GM19324 (cell line): ENCODE measurements around the gene STK16.
A peak's percentile ranks its signal among the peaks of the same experiment; 100 is the strongest.
"Not testable (repeated sequence)": the region's sequence is repeated elsewhere in the genome, so short reads cannot be mapped to it uniquely, and the experiment has no call there.

Experiments used
- ATAC-seq: cut with Tn5 transposase; IDR thresholded peaks from one replicate; pipeline ENCODE4 v1.9.1; 2021; ENCODE audit warnings: mild to moderate bottlenecking, moderate library complexity; ENCODE audit not compliant: unreplicated experiment, low FRiP score

The STK16 gene

DNA sequence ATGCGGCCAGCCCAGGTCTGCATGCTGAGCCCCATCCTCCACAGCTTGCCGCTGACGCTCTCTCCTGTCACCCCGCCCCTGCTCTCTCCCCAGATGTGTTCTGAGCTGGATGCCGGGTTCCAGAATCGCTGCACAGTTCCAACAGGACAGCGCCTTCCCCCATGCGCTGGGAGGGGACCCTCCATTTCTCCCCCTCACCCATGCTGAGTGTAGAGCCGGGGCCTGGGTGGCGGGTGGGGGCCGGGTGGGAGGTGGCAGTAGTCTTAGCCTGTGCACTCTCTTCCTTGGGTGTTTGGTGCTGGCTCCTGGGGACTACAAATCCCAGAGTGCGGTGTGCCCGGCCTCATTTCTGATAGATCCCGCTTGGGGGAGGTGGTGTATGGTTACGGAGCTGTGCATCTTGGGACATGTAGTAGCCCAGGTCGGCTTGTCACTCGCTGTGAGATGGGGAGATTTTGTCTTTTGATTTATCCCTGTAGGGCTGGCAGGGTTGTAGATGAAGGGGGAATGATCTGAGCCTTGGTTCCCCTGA is 40.7 kb downstream of the STK16 start:
- ATAC-seq: no peak

DNA sequence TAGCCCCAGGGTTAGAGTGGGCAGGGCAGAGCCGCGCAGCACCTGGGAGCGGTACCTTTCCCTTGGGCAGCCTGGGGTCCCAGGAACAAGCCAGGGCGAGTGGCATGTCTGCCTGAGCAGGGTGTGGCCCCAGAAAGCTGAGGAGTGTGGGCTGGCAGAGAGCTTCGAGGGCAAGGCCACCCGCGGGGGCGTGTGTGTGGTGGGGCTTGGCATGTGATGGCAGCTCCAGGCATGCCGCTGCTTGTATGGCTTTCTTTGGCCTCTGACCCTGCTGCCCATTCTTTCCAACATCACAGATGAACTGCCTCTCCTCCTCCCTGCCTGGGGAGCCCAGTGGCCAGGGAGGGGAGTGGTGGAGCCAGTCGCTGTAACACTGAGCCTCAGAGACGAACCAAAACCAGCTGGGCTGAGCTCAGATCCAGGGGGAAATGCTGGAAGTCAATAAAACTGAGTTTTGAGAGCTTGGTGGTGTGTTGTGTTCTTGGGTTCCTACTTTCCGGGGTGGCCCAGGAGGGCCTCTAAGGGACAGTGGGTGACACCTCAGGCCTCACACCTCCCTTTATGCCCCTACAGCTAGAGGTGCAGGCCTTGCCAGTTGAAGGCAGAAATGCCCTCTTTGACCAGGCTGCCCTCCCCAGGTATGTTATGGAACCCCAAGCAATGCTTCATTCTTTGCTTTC is 41.3 kb downstream of the STK16 start:
- ATAC-seq: no peak

DNA sequence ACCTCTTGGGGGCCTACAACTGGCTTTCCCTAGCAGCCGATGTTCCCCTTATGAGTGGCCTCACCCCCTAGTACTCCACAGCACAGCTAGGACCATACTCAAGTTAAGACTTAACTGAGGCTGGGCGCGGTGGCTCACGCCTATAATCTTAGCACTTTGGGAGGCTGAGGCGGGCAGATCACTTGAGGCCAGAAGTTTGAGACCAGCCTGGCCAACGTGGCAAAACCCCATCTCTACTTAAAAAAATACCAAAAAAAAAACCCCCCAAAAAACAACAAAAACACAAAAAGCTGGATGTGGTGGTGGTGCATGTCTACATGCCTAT is 41.8 kb downstream of the STK16 start:
- not testable (repeated sequence) for ATAC-seq

DNA sequence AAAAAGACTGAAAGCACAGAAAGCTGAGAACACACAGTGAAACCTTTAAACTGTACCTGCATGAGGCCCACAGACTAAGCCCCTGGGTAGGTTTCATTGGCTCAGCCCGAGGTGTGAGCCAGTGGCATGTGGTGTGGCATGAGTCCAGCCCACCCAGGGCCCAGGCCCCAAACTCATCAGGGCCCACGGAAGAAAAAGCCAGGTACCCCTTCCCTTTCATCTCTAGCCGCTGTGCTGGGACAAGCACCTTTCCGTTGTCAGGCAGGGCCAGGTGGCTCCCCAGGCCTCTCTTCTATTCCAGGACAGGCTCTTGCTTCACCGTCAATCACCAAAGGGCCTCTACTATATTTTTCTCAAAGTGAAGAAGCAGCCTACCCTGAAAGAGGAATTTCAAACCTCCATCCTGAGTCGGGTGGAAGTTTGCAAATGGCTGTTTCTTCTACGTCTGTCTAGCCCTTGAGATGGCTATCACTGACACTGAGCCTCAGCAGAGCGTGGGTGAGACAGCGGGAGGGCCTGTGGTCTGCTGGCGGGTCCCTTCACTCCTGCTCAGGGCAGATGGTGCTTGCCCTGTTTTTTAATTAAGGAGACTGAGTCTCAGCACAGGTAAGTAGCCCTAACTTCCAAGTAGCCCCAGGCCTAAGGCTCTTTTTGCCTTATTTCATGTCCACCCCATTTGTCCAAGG is 42.4 kb downstream of the STK16 start:
- no peak for ATAC-seq

DNA sequence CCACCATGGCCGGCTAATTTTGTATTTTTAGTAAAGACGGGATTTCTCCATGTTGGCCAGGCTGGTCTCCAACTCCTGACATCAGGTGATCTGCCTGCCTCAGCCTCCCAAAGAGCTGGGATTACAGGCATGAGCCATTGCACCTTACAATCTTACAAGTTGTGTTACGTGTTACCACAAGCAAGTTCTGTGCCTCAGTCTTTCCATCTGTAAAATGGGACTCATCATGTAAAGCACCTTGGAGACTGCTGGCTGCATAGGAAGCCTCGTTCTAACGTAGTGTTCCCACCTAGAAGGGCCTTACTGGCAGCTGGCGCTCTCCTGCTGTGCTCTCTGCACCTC is 43.9 kb downstream of the STK16 start:
- ATAC-seq: no peak

DNA sequence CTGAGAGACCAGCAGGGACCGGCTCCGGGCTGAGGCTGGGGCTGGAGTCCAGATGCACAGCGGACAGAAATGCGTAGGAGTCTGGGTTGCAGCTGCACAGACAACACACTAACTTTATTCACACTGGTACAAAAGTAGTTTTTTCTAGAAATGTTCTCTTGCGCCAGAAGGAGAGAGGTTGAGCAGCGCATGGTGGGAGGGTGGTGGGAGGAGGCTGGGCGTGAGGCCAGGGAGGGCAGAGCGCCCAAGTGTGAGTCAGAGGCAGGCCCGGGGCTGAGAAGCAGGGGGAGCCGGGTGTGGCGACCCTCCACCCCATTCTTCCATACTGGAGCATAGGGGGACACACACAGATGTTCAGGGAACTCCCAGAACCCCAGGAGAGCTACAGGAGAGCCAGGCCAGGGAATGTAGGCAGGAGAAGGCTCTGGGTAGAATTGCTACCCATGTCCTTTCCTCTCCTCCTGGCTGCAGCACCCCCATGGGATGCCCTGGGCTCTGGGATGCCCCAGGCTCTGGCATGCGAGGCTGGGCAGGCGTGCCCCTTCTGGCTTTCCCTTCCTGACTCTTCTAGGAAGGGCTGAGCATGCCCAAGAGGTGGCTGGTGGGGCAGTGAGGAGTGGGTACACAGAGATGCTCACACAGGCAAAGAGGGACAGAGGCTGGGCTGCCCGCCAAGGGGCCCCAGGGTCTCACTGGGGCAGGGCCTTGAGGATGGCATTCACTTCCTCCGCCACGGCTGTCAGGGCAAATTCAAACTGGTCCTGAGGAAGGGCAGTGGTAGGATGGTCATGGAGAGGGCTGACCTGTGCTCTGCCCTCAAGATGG is 44.5 kb downstream of the STK16 start:
- ATAC-seq: no peak

DNA sequence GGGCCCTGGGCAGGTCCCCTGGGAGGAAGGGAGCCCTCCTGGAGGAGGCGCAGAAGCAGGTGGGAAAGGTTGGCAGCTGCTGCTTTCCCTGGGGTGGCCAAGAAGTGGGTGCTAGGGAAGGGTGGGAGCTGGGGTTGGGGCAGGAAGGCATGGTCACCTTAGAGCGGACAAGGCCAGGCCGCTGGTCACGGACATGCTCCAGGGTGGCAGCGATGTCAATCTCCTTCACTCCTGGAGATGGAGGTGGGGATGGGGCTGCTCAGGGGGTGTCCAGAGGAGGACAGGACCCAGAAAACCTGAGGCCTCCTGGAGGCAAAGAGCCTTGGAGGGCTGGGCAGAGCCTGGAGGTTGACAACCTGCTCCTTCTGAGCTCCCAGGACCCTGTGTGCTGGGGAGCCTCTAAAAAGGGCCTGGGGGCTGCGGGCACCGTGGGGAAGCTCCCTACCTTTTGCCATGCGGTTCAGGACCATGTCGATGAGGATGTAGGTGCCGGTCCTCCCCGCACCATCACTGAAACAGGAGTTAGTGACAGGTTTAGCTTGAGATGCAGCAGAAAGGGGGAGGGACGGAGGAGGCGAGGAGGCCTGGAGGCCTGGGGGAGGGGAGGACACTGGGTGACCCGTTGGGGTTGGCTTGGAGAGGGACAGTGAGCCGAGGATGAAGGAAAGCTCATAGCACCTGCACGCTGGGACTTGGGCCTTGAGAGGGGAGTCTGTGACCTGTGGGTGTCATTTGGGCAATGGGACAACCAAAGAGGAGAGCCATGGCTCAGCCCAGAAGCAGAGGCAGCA is 45.3 kb downstream of the STK16 start:
- no peak for ATAC-seq

DNA sequence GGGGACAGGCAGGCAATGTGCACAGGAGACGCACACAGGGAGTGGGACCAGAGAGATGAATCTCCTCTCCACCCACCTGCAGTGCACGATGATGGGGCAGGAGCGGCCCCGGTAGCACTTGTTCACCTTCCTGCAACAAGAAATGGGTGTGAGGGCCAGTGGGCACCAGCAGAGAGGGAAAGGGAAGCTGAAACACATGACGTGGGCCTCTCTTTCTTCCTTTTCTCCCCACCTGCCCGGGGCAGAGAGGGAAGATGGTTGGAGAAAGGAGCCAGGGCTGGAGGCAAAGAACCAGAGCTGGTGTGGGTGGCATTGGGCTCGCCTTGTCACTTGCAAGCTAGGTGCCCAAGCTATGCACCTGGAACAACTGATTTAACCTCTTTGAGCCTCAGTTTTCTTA is 46.1 kb downstream of the STK16 start:
- no peak for ATAC-seq

DNA sequence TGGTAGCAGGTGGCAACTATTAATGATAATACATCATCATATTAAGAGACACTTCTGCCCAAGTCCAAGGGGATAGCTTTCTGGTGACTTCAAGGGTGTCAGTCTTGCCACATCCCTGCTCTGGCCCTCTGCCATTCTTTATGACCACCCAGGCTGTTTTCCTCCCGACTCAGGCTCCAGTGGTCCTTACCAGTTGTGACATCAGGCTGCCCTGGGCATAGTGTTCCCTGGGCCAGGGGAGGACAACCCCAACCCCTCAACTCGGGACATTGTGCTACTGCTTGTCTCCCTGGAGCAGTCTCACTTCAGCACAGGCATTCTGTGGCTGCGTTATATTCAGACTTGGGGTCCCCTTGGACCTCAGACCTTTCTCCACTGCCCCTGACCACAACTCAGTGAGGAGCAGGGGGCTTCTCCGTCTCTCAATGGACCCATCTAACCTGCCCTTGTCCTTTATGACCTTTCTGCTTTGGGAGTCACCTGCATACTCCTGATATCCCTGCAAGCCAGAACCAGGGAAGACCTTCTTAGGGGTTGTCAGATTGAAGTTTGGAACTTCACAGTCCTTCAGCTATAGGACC is 46.7 kb downstream of the STK16 start:
- no peak for ATAC-seq

DNA sequence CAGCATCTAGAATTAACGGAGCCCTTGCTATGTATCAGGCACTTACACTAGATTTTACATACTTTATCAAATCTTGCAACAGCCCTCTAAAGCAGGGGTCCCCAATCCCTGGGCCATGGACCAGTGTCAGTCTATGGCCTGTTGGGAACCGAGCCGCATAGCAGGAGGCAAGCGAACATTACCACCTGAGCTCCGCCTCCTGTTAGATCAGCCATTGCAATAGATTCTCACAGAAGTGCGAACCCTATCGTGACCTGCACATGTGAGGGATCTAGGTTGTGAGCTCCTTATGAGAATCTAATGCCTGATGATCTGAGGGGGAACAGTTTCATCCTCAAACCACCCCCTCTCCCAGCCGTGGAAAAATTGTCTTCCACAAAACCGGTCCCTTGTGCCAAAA is 47.3 kb downstream of the STK16 start:
- ATAC-seq: no peak

DNA sequence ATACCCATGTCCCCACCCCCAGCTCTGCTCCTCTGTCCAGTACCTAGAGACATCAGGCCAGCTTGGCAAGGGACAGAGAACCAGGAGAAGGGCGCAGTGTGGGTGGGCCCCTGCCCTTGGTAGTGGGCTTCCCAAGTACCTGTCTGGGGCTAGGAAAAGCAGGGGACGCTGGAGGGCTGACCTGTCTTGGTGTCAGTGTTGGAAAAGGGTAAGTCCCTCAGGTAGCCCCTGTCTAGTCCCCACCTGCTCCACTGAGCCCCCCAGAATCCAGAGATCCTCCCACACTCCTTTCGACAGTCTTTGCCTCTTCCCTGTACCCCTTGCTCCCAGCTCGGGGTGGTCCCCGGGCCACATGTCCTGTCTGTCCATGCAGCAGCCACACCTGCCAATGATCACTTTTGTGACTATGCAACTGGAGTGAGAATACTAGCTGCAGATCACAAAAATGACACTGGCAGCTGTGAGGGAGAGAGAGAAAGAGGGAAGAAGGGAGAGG is 48.5 kb downstream of the STK16 start:
- no peak for ATAC-seq

DNA sequence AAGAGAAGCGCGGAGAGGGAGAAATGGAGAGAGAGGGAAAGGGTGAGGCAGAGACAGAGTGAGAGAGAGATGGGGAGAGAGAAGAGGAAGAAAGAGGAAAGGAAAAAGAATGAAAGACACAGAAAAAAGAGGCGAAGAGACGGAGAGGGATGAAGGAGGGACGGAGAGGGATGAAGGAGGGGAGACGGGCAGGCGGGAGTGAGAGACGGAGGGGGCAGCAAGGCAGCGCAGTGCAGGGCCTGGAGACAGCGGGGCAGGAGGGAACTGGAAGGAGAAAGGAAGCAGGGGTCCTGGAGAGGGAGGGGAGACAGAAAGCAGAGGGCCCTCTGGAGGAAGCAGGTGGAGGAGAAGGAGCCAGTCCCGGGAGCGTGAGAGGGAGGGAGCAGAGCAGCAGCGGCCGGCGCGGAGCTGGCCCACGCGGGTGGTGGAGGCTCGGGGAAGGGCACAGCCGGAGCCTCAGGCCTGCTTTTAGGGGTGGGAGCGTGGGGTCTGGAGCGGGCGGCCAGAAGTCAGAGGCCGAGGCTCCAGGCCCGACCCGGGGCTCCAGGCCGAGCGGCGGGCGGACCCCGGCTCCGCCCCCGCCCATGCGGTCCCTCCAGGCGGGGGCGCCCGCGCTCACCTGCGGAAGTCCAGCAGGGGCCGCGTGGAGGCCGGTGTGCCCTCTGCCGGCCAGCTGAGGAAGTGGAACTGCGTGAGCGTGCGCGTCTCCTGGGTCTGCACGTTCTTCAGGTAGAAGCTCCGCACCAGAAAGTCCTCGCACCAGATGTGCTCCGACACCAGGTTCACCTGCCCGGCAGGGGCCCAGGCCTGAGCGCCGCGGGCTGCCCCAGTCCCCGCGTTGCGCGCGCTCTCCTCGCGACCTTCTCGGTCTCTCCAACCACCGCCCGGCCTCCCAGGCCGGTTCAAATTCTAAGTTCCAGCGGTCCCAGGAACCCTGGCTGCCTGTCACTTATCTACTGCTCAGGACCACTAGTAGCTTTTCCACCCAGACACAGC is 49.4 kb downstream of the STK16 start:
- peak; percentile 85 for ATAC-seq

DNA sequence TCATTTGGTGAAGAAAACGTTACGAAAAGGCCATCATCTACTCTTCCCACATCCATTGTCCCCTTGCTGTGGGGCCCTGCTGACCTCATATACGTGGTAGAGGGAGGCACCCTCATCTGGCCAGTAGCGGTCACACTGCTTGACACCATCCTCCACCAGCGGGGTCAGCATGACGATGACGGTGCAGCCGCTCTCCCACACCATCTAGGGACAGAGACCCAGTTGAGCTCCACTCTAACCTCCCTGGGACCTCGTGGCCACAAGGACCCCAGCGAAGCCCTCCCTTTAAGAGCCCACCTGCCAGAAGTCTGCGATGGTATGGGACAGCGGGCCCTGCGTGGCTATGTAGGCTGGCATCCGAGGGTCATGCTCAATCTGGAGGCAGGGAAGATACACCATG is 50.9 kb downstream of the STK16 start:
- ATAC-seq: no peak

DNA sequence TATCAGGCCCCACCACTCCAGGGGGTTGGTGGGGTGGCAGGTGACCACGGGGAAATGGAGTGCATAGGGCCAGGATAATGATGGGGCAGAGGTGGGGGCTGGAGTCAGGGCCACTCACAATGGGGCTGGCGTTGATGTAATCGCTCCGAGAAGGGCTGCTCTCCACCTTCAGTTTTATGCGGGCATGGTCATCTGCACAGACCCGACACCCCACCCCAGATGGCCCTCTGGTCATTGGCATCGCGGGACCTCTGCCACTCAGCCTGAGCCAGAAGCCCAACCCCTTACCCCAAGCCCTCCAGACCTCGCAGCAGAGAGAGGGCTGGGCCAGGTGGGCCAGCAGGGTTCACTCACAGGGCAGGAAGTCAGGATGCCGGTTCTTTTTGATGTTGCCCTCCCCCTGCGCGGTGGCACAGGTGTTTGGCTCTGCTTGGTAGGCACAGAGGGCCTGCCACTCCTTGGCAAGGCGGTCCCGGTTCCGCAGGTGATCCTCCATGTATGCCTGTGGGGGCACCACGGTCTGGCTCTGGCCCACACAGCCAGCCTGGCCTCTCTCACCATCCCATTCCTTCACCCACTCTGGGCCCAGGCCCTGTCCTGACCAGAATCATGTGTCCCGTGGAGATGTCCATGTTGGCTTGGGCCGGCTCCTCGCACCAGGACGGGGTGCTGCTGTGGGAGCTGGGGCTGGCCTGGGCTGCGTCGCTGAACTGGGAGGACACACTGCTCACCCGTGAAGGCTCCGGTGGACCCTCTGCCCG is 51.5 kb downstream of the STK16 start:
- no peak for ATAC-seq

DNA sequence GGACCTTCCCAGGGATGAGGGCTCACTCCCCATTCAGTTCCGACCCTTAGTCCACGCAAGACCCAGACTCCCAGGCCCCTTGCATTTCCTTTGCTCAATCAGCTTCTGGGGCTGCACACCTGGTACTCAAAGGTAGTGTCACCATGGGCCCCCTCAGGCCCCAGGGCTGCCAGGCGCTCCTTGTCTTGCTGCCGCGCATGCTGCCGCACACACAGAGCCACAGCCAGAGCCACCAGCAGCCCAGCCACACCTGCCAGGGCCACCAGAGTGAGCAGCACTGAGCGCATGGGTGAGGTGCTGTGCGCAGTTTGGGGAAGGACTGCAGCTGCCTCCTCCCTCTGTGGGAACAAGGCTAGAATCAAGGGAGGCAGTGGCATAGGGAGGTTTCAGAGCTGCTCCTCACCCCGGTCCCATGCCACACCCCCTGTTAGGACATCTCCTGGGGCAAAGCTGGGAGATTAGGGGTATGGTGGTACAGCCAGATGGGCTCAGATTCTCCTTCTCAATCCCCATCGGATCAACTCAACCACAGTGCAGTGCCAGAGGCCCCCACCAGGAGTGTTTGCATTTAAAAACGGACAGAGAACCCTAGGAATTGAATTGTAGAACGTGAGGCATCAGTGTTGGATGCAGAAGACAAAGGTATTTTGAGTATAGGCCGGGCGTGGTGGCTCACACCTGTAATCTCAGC is 52.6 kb downstream of the STK16 start:
- ATAC-seq: no peak

DNA sequence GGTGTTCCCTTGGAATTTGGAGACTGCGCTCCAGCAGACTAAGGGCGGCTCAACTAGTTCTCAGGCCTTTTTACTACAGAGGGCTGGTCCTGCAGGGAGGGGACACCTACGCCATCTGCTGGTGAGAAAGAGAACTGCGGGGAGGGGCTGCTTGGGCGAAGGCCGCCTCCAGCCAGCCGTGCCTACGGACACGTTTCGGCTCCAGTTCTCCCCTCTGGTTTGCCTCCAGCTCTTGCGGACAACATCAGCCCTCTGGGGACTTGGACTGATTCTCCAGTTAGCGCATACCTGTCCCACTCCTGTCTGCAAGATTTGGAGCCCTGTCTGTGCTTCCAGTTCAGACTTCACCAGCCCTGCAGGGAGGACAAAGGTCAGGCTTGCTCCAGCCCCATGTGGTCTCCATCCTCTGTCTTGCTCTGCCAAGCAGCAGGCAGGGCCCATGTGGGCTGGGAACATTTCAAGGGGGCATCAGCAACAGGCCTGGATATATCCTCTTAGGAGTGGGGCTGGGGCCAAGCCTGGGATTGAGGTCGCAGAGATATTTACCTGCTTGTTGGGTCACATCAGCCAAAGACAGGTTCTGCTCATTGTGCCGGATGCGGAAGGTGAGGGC is 53.6 kb downstream of the STK16 start:
- no peak for ATAC-seq

DNA sequence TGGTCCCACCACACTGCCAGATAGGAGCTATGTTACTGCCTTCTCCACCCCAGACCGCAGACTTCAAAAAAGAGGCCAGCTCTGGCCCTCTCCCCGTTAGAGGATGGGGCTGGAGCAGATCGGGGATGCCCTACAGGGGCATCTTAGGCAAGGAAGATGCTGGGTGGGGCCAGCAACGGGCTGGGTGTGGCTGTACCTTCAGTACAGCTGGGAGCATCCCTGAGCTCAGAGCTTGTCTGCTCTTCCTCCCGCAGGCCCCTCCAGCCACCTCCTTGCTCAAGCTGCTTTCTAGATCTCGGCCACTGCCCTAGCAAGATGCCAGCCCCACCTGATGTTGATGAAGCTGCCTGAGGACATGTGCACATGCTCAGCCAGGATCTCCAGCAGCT is 54.1 kb downstream of the STK16 start:
- no peak for ATAC-seq
